Activated CD8-positive, alpha-beta memory T cell treated with anti-CD3 and anti-CD28 coated beads for 4 hours (primary cell): ENCODE data around the gene ANKRD34B.
"Not testable (repeated sequence)": the region's sequence is repeated elsewhere in the genome, so short reads cannot be mapped to it uniquely, and the experiment has no call there.

ENCODE experiments used
- DNase-seq, 2 donors: peaks; one replicate each; pipeline ENCODE4 v3.0.0-alpha.2; 2020; ENCODE audit warnings: low read depth in 2 of 2

Gene ANKRD34B

DNA sequence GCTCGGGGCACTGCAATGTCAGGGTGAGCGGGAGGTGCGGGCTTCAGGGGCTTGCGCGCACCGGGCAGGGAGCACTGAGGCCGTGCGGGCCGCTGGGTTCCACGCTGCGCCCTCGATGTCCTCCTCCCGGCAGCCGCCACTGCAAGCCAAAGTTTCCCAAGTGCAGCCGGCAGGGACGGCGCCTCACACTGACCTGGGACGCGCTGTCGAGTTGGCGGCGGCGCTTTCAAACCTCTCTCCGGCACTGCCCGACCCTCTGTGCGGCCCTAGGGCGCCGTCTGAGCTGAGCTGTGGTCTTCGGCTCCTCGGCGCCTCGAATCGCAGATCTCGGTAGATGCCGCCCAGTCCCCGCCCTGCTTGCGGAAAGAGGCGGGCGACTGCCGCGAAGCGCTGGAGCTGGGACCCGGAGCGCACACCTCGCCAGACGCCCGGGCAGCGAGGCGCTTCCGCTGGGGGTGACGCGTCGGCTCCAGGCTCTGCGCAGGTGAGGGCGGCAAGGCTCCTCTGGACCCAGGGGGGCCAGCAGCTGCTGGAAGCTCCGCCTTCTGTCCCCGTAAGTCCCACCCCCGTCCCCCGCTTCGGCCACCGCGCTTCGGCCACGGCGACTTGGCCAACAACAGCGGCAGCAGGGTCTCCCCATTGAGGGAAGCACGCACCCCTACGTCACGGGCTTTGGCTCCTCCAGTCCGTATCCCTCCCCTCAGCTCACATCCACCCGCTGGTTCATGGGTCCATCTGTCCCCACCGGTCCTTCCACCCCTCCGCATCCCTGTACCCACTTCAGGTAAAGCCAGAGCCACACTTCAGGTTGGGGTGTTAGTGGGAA, at the start of gene ANKRD34B:
Gene ANKRD34B, minus strand, starts transcription at position 320 of the 826 bp plus-strand sequence. CDS start 10,261 bp downstream, outside the sequence.
- DNase-seq = no peak

DNA sequence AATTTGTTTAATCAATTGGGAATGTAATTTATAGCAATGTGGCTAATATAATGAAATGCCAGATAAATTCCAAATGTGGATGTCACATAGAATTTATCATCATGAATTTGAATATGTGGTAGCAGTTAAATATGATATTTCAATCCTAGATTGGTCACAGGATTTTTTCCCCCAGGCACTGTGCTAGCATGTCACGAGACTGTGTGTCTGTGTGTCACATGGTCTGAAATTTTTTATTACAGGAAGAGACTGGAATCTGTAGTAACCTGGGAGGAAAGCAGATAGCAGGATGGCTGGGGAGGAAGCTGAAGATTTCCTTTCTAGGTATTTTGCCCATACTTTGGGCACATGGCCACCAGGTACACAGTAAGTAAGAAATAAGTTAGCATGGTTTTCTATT, 49.0 kb upstream of the ANKRD34B start:
- DNase-seq = no peak

DNA sequence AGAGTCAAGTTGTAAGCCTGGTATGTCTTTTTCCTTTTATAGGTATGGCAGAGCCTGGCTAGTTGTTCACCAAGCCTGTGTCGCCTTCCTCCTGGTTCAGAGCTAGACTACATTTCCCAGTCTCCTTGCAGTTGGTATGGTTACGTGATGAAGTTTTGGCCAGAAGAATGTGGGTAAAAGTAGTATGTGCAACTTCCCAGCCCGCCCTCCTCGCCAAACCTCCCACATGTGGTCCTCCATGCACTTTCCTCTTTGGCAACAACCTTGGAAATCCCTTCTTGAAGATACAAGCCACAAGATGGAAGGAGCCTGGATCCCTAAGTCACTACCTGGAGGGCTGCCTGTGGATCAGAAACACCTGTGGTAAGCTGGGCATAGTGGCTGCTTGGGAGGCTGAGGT, 48.4 kb upstream of the ANKRD34B start:
- no peak for DNase-seq

DNA sequence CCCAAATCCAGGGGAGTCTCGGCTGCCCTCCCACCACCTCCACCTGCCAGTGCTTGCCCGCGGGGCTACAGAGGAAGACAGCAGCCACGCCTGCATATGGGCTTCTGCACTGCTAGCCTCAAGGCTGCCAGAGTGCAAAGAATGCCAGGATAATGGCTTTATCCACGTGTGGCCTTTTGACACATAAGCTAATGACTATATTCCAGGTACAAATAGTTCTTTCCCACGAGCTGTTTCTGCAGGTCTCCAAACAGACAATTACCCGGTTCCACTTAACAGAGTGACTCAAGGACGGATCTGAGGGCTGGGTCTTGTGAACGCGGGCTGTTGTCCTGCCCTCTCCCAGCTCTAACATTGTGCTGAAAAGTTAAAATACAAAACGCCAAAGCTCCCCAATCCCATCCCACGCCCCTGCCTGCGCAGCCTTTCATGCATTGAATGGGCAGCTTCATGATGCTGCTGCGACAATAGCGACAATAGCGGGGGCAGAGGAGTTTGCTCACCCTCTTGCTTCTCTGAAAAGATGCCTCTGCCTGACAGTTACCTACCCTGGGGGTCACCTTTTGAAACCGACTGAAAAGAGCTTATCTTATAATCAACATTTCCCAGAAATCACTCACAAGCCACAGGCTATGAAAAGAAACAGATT, 45.3 kb upstream of the ANKRD34B start:
- no peak for DNase-seq

DNA sequence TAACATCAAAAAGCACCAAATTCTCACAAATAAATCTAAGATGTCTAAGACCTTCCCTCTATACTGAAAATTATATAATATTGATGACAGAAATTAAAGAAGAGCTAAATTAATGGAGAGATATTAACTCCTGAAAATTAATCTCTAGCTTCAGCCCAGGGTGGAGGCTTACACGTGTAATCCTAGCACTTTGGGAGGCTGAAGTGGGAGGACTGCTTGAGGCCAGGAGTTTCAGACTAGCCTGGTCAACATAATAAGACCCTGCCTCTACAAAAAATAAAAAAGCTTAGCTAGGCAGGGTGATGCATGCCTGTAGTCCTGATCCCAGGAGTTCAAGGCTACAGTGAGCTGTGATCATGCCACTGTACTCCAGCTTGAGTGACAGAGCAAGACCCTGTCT, 39.6 kb upstream of the ANKRD34B start:
- no peak for DNase-seq

DNA sequence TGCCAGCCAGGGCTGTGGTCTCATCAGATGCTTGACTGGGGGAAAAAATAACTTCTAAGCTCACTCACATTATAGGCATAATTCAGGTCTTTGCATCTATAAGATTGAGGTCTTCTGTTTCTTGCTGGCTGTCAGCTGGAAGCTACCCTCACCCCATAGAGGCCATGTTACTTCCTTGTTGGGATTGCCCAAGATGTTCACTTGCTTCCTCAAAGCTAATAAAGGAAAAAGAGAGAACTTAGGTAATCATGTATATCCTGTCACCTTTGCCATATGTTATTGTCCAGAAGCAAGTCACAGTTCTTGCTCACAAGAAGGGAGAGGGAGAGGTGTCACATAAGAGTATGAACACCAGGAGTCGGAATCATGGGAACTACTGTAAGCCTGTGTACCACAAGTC, 38.7 kb upstream of the ANKRD34B start:
- DNase-seq = no peak

DNA sequence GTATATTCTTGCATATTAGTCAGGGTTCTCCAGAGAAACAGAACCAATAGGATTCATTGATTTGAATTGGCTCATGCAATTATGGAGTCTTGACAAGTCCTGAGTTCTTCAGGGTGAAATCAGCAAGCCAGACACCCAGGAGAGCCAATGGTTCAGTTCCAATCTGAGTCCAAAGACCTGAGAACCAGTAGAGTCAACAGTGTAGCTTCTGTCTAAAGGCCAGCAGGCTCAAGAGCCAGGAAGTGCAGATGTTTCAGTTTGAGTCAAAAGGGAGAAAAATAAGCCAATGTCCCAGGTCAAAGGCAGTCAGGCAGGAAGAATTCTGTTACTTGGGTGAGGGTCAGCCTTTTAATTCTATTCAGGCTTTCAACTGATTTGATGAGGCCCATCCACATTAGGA, 37.8 kb upstream of the ANKRD34B start:
- DNase-seq = no peak

DNA sequence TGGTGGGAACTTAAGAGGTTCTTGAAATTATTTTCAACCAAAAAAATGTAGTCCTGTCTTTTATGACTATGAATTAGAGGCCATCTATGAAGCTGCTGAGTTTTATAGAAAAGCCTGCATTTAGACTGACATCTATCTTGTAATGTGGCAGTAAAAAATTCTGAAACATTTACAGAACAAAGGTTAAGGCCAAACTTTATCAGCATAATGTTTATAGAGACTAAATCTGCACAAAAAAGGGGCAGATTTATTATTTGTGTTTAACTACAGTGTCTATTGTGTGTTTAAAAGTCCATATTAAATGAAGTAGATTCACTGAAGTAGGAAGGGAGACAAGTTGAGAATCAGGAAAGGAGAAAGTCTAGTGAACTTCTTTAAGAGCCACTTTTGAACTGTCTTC, 37.3 kb upstream of the ANKRD34B start:
- no peak for DNase-seq

DNA sequence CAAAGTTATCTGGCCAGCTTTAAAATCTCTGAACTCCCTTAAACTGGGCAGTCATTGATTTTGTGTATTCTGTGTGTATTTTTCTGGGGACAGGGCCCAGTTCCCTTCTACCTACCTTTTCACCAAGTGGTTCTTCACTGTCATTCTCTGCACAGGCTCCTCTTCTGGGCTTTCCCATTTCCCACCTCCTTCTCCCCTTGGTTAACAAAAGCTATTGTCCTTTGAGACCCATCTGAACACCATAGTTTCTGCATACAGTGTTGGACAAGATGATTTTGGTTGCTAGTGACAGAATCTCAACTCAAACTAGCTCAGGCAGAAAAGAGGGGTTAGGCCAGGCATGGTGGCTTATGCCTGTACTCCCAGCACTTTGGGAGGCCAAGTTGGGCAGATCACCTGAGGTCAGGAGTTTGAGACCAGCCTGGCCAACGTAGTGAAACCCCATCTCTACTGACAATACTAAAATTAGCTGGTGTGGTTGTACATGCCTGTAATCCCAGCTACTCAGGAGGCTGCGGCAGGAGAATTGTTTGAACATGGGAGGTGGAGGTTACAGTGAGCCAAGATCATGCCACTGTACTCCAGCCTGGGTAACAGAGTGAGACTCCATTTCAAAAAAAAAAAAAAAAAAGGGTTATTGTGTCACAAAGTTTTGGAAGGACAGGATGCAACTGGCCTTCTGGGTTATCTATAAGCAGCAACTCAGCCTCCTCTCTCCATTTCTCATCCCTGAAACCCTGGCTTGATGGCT, 31.0 kb upstream of the ANKRD34B start:
- DNase-seq = no peak

DNA sequence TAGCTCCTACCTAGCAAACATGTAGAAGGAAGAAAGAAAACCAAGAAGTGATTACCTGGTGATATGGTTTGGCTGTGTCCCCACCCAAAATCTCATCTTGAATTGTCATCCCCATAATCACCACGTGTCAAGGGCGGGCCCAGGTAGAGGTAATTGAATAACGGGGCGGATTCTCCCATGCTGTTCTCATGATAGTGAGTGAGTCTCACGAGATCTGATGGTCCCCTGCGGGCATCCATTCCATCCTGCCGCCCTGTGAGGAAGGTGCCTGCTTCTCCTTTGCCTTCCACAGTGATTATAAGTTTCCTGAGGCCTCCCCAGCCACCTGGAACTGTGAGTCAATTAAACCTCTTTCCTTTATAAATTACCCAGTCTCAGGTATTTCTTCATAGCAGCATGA, 27.4 kb upstream of the ANKRD34B start:
- no peak for DNase-seq

DNA sequence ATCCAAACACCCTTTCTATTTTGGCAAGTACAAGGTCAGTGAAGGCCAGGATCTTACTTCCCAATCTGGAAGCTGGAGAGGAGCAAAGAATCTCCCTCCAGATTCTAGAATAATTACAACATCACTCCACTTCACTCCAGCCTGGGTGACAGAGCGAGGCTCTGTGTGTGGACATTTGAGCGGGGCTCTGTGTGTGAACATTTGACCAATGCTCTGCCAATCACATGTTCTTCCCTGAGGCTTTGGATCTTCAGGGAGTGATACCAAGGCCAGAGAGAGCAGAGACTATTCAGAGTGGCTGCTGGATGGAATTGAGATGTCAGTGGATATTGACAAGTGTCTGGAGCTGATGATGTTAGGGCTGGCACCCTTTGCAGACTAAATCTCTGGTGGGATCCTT, 24.7 kb upstream of the ANKRD34B start:
- DNase-seq = no peak

DNA sequence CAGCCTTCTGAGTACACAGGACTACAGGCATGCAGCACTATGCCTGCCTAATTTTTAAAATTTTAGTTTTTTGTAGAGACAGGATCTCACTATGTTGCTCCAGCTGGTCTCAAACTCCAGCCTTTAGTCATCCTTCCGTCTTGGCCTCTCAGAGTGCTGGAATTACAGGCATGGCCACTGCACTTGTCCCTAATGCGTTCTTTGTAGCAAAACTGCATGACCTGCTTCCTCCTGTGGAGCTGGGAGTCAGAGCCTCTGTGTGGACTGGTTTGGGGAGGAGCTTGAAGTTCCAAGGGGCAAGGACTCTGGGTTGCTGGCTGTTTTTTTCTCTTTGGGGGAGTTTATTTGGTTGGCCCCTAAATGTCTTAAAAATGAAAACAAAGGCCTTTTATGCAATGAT, 22.7 kb upstream of the ANKRD34B start:
- DNase-seq = no peak

DNA sequence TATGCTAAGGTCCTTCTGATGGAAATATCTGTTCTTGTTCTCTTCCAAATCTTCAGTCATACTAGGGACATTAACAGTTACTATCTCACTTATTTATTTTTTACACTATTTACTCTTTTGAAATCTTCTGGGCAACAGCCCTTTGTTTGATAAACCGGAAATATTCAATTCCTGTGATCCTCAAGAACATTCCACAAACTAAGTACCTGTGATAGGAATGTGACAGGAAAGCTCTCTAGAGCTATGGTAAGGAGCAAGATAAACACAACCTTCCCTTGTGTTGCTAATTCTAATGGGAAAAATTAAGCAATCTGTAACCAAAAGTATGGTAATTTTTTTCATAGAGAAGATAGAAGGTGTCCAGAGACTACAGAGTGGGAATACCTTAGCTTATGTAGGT, 22.0 kb upstream of the ANKRD34B start:
- DNase-seq = no peak

DNA sequence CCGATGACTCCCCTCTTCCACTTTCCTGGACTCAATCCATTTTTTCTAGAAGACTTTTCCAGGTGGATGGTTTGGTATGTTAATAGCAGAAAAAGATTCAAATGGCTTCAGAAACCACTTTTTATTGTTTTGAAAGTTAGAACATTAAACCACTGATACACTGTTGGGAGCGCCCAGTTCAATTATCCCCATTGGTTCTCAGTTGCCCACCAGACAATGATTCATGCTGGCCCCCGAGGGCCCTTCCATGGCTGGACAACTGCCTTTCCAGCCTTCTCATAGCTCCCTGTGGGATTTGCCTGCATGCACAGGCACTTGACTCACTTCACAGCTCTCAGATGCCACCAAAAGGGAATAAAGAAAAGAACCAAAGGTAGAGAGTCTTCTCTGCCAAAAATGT, 21.3 kb upstream of the ANKRD34B start:
- no peak for DNase-seq

DNA sequence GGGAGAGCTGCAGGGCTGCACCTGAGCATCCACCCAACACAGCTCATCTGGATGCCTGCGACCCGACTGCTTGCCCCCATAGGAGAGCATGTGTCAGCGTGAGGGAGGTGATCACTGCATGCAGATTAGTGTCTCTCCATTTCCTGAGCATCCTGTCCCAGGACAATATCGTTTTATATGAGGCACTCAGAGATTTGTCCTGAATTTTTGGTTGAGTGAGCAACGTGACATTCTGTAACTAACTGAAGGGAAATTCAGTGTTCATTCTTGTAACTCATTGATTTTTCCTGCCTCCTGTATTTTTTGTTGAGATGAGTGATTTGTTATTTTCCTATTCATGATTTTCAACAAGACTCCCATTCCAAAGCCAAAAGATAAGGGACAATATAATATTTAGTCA, 20.7 kb upstream of the ANKRD34B start:
- no peak for DNase-seq

DNA sequence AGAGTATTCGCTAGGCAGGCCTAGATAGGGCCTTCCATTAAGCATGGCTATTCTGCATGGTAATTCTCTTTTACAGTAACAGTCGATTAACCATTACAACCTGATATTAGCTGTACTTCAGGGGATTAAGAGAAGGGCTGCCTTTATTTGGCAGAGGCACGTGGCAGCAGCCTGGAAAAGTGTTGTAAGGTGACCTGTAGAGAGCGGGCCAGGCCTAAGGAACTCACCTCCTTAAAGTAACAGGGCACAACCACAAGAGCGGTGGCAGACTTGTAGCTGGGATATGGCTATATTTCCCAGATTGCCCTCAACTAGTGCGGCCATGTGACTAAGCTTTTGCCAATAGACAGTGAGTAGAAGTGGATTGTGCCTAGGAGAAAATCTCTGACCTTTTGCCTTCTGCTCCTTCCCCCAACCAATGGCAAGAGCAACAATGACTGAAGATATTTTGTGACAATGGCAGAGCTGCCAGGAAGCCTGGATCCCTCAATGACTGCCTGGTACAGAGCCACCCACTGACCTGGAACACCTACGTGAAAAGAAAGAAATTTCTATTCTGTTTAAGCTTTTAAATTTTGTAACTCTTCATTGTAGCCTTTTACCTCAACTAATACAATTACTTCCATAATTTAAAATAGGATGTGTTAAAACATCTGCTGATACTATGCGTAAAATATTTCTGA, 18.9 kb upstream of the ANKRD34B start:
- DNase-seq = no peak

DNA sequence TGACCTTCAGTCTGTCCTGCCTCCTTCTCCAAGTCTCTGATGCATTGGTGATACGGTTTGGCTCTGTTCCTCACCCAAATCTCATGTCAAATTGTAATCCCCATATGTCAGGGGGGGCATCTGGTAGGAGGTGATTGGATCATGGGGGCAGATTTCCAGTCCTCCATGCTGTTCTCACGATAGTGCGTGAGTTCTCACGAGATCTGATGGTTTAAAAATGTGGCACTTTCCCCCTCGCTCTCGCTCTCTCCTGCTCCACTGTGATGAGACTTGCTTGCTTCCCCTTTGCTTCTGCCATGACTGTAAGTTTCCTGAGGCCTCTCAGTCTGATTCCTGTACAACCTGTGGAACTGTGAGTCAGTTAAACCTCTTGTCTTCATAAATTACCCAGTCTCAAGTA, 14.7 kb upstream of the ANKRD34B start:
- DNase-seq = no peak

DNA sequence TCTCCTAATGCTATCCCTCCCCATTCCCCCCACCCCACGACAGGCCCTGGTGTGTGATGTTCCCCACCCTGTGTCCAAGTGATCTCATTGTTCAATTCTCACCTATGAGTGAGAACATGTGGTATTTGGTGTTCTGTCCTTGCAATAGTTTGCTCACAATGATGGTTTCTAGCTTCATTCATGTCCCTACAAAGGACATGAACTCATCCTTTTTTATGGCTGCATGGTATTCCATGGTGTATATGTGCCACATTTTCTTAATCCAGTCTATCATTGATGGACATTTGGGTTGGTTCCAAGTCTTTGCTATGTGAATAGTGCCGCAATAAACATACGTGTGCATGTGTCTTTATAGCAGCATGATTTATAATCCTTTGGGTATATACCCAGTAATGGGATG, 10.2 kb upstream of the ANKRD34B start:
- not testable (repeated sequence) for DNase-seq

DNA sequence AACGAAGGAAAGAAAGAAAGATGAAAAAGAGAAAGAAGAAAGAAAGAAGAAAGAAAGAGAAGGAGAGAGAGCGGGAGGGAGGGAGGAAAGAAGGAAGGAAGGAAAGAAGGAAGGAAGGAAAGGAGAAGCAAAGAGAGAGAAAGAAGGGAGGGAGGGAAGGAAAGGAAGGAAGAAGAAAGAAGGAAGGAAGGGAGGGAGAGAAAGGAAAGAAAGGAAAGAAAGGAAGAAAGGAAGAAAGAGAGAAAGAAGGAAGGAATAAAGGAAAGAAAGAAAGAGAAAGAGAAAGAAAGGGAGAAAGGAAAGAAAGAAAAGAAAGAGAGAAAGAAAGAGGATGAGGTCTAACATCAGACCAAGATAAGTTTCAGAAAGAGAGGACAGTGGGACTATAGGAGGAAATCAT, 9.0 kb upstream of the ANKRD34B start:
- no peak for DNase-seq

DNA sequence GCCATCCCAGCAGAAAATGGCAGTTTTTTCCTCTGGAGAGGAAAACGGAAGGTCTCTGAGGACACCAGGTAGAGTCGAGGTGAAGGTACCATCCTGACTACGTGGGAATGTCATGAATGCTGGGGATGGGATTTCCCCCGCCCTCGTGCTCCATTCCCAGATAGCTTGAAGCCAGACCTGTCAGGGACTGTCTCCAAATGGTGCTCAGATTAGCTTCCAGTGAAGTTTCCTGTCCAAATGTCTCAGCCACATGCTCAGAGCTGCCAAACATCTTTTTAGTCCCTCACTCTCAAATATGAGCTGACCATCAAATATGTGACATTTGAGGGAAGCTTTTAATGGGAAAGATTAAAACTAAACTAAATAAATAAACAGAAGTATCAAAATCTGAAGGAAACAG, 7.6 kb upstream of the ANKRD34B start:
- no peak for DNase-seq

DNA sequence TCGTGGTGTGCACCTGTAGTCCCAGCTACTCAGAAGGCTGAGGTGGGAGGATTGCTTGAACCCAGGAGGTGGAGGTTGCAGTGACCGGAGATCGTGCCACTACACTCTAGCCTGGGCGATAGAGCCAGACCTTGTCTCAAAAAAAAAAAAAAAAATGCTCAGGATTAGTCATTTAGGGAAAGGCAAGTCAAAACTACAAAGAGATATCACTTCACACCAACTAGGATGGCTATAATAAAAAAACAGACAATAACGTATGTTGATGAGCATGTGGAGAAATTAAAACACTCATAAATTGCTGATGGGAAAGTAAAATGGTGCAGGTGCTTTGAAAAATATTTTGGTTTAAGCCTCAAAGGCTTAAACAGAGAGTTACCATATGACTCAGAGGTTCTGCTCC, 6.3 kb upstream of the ANKRD34B start:
- DNase-seq = no peak

DNA sequence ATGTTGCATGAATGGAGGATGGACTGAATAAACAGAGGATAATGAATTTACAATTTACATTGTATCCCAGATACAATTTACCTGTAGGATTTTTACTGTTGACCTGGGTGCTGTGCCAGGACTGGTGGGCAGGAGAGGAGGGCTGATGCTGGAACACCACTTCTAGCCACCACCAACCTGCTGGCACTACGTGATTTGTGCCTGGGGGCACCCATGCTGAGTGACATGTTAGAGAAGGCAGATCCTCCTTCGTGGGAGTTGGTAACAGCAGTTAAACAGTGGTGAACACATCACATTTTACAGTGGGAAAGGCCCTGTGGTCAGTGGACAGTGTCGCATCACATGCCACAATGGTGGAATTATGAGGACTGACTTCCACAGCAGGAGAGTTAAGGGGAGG, 3.0 kb upstream of the ANKRD34B start:
- no peak for DNase-seq
